HFFc6 (cell line): ENCODE results near the gene MYBPC3. TPM values are rescaled to one million over a fixed set of nuclear protein-coding genes. Genes with fewer than 3 reads are reported as not detected.

Experiments
- DNase-seq: peaks from one replicate; pipeline ENCODE4 v3.0.0-alpha.2; 2018
- H3K27ac Mint-ChIP-seq: 2 replicates; pipeline ENCODE4 v1.8.0; 2020; ENCODE audit warnings: mild to moderate bottlenecking, mixed read lengths
- H3K27me3 Mint-ChIP-seq: 2 replicates; pipeline ENCODE4 v1.8.0; 2021; ENCODE audit warnings: mild to moderate bottlenecking, moderate library complexity, mixed read lengths; ENCODE audit not compliant: insufficient read depth
- H3K36me3 Mint-ChIP-seq: 2 replicates; pipeline ENCODE4 v1.8.0; 2021; ENCODE audit warnings: low read depth, mixed read lengths
- H3K4me1 Mint-ChIP-seq: 2 replicates; pipeline ENCODE4 v1.8.0; 2020; ENCODE audit warnings: low read depth, mixed read lengths
- H3K4me3 Mint-ChIP-seq: 2 replicates; pipeline ENCODE4 v1.8.0; 2020; ENCODE audit warnings: mild to moderate bottlenecking, moderate library complexity, mixed read lengths
- H3K9me3 Mint-ChIP-seq: 2 replicates; pipeline ENCODE4 v1.8.0; 2020; ENCODE audit warnings: mild to moderate bottlenecking, mixed read lengths
- total RNA-seq, 6 experiments: library from RNA; stranded (reverse); fragmentation: NEBNext Ultra II Directional; extraction: Animal tissue kit (Norgen Biotek cat#: 25700); gene quantifications; 2 replicates in 1 of 6; 3 replicates in 5 of 6; pipeline ENCODE4 v1.2.3, GENCODE V29; 2021
- TF ChIP-seq, protein P1 (sequence below): fragments of 200-600 bp; sonication (generic); IDR thresholded peaks from 2 replicates; pipeline ENCODE4 v1.5.0; 2021; ENCODE audit warnings: antibody characterized with exemption, mild to moderate bottlenecking

MYBPC3 gene
- total RNA-seq, 6 experiments from 2014 or later = not detected

GRCh38 chr11:47392546-47393162 is 40.2 kb upstream of the MYBPC3 start:
- Mint-ChIP-seq H3K4me3 (no peak overlapping the region), H3K27me3 (peaks cover 2% of the 10 kb centered on the region; the same call in 1 of the 2 replicates), H3K4me1 (peaks cover 5% of the 10 kb centered on the region; the same call in 1 of the 2 replicates), H3K36me3 (no peaks in the 10 kb centered on the region), H3K27ac (no peak overlapping the region), H3K9me3 (no peaks in the 10 kb centered on the region)
- TF ChIP-seq, protein P1, sequence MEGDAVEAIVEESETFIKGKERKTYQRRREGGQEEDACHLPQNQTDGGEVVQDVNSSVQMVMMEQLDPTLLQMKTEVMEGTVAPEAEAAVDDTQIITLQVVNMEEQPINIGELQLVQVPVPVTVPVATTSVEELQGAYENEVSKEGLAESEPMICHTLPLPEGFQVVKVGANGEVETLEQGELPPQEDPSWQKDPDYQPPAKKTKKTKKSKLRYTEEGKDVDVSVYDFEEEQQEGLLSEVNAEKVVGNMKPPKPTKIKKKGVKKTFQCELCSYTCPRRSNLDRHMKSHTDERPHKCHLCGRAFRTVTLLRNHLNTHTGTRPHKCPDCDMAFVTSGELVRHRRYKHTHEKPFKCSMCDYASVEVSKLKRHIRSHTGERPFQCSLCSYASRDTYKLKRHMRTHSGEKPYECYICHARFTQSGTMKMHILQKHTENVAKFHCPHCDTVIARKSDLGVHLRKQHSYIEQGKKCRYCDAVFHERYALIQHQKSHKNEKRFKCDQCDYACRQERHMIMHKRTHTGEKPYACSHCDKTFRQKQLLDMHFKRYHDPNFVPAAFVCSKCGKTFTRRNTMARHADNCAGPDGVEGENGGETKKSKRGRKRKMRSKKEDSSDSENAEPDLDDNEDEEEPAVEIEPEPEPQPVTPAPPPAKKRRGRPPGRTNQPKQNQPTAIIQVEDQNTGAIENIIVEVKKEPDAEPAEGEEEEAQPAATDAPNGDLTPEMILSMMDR = no peak
- DNase-seq = no peak

- no peak overlapping the region for H3K4me3 Mint-ChIP-seq
- H3K4me1 Mint-ChIP-seq = peaks cover 5% of the 10 kb centered on the region; the same call in 1 of the 2 replicates
- peaks cover 2% of the 10 kb centered on the region; the same call in 1 of the 2 replicates for H3K27me3 Mint-ChIP-seq
- no peak for DNase-seq
- TF ChIP-seq, protein P1 = no peak
- H3K36me3 Mint-ChIP-seq = no peaks in the 10 kb centered on the region
- H3K27ac Mint-ChIP-seq = no peak overlapping the region
- H3K9me3 Mint-ChIP-seq = no peaks in the 10 kb centered on the region
Measured at GRCh38 chr11:47391711-47392432, 39.4 kb upstream of the MYBPC3 start.

DNA sequence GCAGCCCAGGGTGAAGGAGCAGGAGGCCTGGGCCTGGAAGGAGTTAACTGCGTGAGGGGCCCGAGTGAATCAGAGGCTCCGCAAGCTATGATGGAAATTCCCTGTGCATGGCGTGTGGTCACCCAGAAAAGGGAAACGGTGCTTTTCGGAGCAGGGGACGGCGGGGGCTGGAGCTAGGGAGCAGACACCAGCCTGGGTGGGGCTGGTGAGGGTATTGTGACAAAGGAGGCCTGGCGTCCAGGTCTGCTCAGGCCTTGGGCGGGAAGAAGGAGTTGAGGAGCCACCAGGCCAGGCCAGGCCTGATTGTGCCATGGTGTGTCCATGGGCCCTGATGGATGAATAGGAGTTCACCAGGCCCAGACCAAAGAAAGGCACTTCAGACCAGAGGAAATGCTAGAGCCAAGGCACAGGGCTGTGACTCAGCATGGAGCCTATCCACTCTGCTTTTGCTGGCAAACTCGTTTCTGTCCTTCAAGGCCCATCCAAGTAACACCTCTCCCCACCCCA is 38.6 kb upstream of the MYBPC3 start:
- H3K4me1 Mint-ChIP-seq = peaks cover 5% of the 10 kb centered on the region; the same call in 1 of the 2 replicates
- TF ChIP-seq, protein P1 = no peak
- H3K27ac Mint-ChIP-seq = no peak overlapping the region
- DNase-seq = no peak
- H3K36me3 Mint-ChIP-seq = no peaks in the 10 kb centered on the region
- H3K4me3 Mint-ChIP-seq = no peak overlapping the region
- peaks cover 2% of the 10 kb centered on the region; the same call in 1 of the 2 replicates for H3K27me3 Mint-ChIP-seq
- no peaks in the 10 kb centered on the region for H3K9me3 Mint-ChIP-seq

DNA sequence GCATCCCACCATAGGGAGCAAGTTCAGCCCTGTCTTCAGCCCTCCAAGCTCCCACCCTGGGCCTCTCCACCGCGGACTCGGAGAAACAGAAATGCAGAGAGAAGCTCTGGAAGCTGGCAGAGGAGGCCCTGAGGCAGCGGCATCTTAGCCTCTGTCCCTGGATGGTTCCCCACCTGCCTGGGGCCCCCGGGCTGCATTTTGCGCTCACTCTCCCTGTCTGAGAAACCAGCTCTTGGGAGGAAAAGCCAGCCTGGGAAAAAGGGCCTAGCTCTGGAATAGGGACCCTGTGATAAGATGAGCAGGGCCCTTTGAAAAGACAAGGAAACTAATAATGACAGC is 37.9 kb upstream of the MYBPC3 start:
- no peak overlapping the region for H3K4me3 Mint-ChIP-seq

GRCh38 chr11:47389577-47390421 is 37.3 kb upstream of the MYBPC3 start:
- H3K36me3 Mint-ChIP-seq = no peaks in the 10 kb centered on the region
- peaks cover 5% of the 10 kb centered on the region; the same call in 1 of the 2 replicates for H3K4me1 Mint-ChIP-seq

More for the DNA sequence above, 37.9 kb upstream of the MYBPC3 start:
- TF ChIP-seq, protein P1 = no peak
- no peaks in the 10 kb centered on the region for H3K36me3 Mint-ChIP-seq
- H3K4me1 Mint-ChIP-seq = peaks cover 5% of the 10 kb centered on the region; the same call in 1 of the 2 replicates
- H3K27me3 Mint-ChIP-seq = peaks cover 2% of the 10 kb centered on the region; the same call in 1 of the 2 replicates
- H3K9me3 Mint-ChIP-seq = no peaks in the 10 kb centered on the region
- H3K27ac Mint-ChIP-seq = no peak overlapping the region
- no peak for DNase-seq

More at GRCh38 chr11:47389577-47390421, 37.3 kb upstream of the MYBPC3 start:
- Mint-ChIP-seq H3K27ac (no peak overlapping the region), H3K27me3 (peaks cover 2% of the 10 kb centered on the region; the same call in 1 of the 2 replicates), H3K9me3 (no peaks in the 10 kb centered on the region), H3K4me3 (no peak overlapping the region)
- TF ChIP-seq, protein P1 = no peak
- no peak for DNase-seq
